HCEC 1CT (cell line): ENCODE measurements around the gene ARSG.
"Not testable (repeated sequence)": the region's sequence is repeated elsewhere in the genome, so short reads cannot be mapped to it uniquely, and the experiment has no call there.

Experiments used
- DNase-seq: peaks from one replicate; pipeline ENCODE4 v3.0.0-alpha.2; 2017

ARSG gene

GRCh38 chr17:68281965-68282364 is 9.3 kb upstream of the ARSG start:
- DNase-seq: not testable (repeated sequence)

GRCh38 chr17:68288375-68288774 is 2.9 kb upstream of the ARSG start:
- DNase-seq: peak; percentile 43

GRCh38 chr17:68288804-68289203 is 2.5 kb upstream of the ARSG start:
- DNase-seq: no peak

GRCh38 chr17:68289473-68289872 is 1.8 kb upstream of the ARSG start:
- no peak for DNase-seq

GRCh38 chr17:68289936-68290267 is 1.4 kb upstream of the ARSG start:
- no peak for DNase-seq

- DNase-seq: no peak
Measured at GRCh38 chr17:68290268-68290954, 884 bp upstream of the ARSG start.

- peak; percentile 76 for DNase-seq
Measured at GRCh38 chr17:68291836-68292688, 767 bp downstream of the ARSG start.

- no peak for DNase-seq
Measured at GRCh38 chr17:68292689-68293040, 1.4 kb downstream of the ARSG start.

- DNase-seq: no peak
Measured at GRCh38 chr17:68293490-68294195, 2.3 kb downstream of the ARSG start.

GRCh38 chr17:68294196-68294555 is 2.9 kb downstream of the ARSG start:
- no peak for DNase-seq

GRCh38 chr17:68294617-68295016 is 3.3 kb downstream of the ARSG start:
- no peak for DNase-seq

- DNase-seq: no peak
Measured at GRCh38 chr17:68295086-68295485, 3.8 kb downstream of the ARSG start.

- no peak for DNase-seq
Measured at GRCh38 chr17:68296217-68297191, 5.2 kb downstream of the ARSG start.

GRCh38 chr17:68297195-68297594 is 5.9 kb downstream of the ARSG start:
- no peak for DNase-seq

GRCh38 chr17:68298601-68299000 is 7.3 kb downstream of the ARSG start:
- no peak for DNase-seq

- no peak for DNase-seq
Measured at GRCh38 chr17:68299817-68300216, 8.5 kb downstream of the ARSG start.

- no peak for DNase-seq
Measured at GRCh38 chr17:68301438-68301959, 10.2 kb downstream of the ARSG start.

GRCh38 chr17:68302066-68302564 is 10.8 kb downstream of the ARSG start:
- no peak for DNase-seq

- DNase-seq: no peak
Measured at GRCh38 chr17:68302666-68303065, 11.4 kb downstream of the ARSG start.

- no peak for DNase-seq
Measured at GRCh38 chr17:68304706-68305105, 13.4 kb downstream of the ARSG start.

- peak; percentile 35 for DNase-seq
Measured at GRCh38 chr17:68305142-68305541, 13.8 kb downstream of the ARSG start.

GRCh38 chr17:68306819-68307218 is 15.5 kb downstream of the ARSG start:
- DNase-seq: no peak
